Measurements from ENCODE around the gene MPEG1. TPM values are rescaled to one million over a fixed set of nuclear protein-coding genes. Genes with fewer than 3 reads are reported as not detected.

The MPEG1 gene
- total and polyA plus RNA-seq, 9 of the 15 experiments (the other 6 are each of a cell fraction or from before 2014, with no cell fraction given) = 0.07 TPM; not detected in 8

DNA sequence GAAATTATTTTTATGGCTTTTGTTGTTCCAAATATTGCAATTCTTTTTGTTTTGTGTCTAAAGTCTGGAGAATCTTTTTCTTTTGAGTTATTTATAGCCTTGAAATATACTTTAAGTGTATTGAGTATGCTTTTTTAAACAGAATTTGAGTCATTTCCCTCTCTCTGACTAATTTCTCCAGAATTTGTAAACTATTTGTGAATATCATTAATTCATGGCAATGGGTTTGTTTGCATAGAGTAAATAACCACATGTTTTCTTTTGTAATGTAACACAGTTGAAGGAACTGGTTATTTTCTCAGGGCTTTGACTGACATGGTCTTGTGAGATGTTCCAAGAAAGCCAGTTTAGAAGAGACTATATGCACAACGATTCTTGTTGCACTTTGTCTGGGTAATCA lies 30.9 kb upstream of the MPEG1 start:
- 0% methylated on average over 1 of the region's 1 CpG for WGBS (ENCODE audit: insufficient coverage, low coverage, missing lambda C conversion rate)
- BruUV-seq (replicated peaks) = no TSS peak
- POLR2A ChIA-PET = no interaction called here

DNA sequence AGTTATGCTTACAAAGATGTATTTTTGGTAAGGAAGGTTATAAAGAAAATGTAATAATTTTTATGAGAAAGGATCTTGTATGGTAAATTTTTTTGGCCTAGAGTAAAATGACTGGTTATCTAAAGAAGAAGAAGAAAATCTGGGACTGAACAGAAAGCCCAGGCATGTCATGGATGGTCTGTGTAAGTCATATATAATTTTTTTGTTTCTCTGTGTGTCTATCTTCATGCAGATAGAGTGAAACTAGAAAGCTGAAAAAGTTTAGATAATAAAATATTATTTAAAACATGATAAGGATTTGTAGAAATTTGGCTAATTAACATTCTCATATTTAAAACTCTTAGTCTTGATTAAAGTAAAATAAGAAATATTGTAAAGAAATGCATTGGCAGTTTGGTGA lies 27.6 kb upstream of the MPEG1 start:
- DNase-seq (ENCODE audit: extremely low read depth in 1 of 4, low spot score in 3 of 4) (no peak), FAIRE-seq (no peak), ATAC-seq (no peak)
- BruUV-seq (replicated peaks) = no TSS peak
- ChIA-PET CTCF (ENCODE audit: low intra/inter-chr PET ratio) (no interaction called here), POLR2A (no interaction called here)
- H2AFZ ChIP-seq (ENCODE audit: low read depth, low read length) = no peak overlapping the region
- H3K4me2 ChIP-seq (ENCODE audit: insufficient read depth, low read length) = no peak overlapping the region
- H3K9me1 ChIP-seq (ENCODE audit: control insufficient read depth, insufficient read depth, low read length) = no peaks in the 10 kb centered on the region
- no peak overlapping the region for H3K4me3 ChIP-seq
- no peaks in the 10 kb centered on the region for H3K36me3 ChIP-seq (ENCODE audit: control insufficient read depth, insufficient read depth, low read length)
- H3K27ac ChIP-seq (ENCODE audit: extremely low read depth, low read depth, low read length) = no peak overlapping the region
- intact Hi-C loops (cut with micrococcal nuclease) (no loop called here), in situ Hi-C loops (cut with MboI) (no loop called here)
- H3K4me1 ChIP-seq (replicated peaks in 1 of 2; ENCODE audit: control insufficient read depth in 2 of 2, insufficient read depth in 2 of 2, low read length in 2 of 2) = no peaks in the 10 kb centered on the region
- H3K27me3 ChIP-seq (ENCODE audit: control insufficient read depth in 2 of 2, insufficient read depth in 2 of 2, low read length in 2 of 2) = no peaks in the 10 kb centered on the region; a peak in 1 of 5 replicates
- no peak overlapping the region for H3K9ac ChIP-seq (ENCODE audit: insufficient read depth in 1 of 2, low read depth in 2 of 2, low read length in 2 of 2)
- no peaks in the 10 kb centered on the region for H3K9me3 ChIP-seq (replicated peaks; ENCODE audit: control insufficient read depth, insufficient read depth, low read depth, low read length)
- no peaks in the 10 kb centered on the region for H3K79me2 ChIP-seq (ENCODE audit: control insufficient read depth, insufficient read depth, low read length)
- H4K20me1 ChIP-seq (replicated peaks; ENCODE audit: control insufficient read depth, insufficient read depth, low read length) = no peaks in the 10 kb centered on the region
- TF ChIP-seq NONO (IDR thresholded peaks at IDR 0.05; ENCODE audit: low read depth in 2 of 2, low read length in 1 of 2) = no peak
- TF ChIP-seq, protein P1, sequence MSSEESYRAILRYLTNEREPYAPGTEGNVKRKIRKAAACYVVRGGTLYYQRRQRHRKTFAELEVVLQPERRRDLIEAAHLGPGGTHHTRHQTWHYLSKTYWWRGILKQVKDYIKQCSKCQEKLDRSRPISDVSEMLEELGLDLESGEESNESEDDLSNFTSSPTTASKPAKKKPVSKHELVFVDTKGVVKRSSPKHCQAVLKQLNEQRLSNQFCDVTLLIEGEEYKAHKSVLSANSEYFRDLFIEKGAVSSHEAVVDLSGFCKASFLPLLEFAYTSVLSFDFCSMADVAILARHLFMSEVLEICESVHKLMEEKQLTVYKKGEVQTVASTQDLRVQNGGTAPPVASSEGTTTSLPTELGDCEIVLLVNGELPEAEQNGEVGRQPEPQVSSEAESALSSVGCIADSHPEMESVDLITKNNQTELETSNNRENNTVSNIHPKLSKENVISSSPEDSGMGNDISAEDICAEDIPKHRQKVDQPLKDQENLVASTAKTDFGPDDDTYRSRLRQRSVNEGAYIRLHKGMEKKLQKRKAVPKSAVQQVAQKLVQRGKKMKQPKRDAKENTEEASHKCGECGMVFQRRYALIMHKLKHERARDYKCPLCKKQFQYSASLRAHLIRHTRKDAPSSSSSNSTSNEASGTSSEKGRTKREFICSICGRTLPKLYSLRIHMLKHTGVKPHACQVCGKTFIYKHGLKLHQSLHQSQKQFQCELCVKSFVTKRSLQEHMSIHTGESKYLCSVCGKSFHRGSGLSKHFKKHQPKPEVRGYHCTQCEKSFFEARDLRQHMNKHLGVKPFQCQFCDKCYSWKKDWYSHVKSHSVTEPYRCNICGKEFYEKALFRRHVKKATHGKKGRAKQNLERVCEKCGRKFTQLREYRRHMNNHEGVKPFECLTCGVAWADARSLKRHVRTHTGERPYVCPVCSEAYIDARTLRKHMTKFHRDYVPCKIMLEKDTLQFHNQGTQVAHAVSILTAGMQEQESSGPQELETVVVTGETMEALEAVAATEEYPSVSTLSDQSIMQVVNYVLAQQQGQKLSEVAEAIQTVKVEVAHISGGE (CRISPR knock-in tag; IDR thresholded peaks at IDR 0.05) = no peak
- TF ChIP-seq ZNF444 (CRISPR knock-in tag; IDR thresholded peaks at IDR 0.05) = no peak
- no peak for TF ChIP-seq TFAM (CRISPR knock-in tag; conservative IDR thresholded peaks at IDR 0.05)
- TF ChIP-seq FOSL1 (tag; conservative IDR thresholded peaks at IDR 0.05) = no peak
- no peak for TF ChIP-seq ZSCAN32 (CRISPR knock-in tag; IDR thresholded peaks at IDR 0.05)
- TF ChIP-seq EWSR1 (IDR thresholded peaks at IDR 0.05; ENCODE audit: borderline replicate concordance, low read depth, partially characterized antibody) = no peak
- no peak for TF ChIP-seq ZNF639 (CRISPR knock-in tag; conservative IDR thresholded peaks at IDR 0.05 in 1 of 2, IDR thresholded peaks at IDR 0.05 in 1 of 2)
- no peak for TF ChIP-seq TSC22D4 (tag; IDR thresholded peaks at IDR 0.05)
- TF ChIP-seq RHOXF2B (CRISPR knock-in tag; conservative IDR thresholded peaks at IDR 0.05) = no peak

More for the DNA sequence above, 30.9 kb upstream of the MPEG1 start:
- Histone ChIP-seq H3K9me1 (ENCODE audit: control insufficient read depth, insufficient read depth, low read length) (no peaks in the 10 kb centered on the region), H3K79me2 (ENCODE audit: control insufficient read depth, insufficient read depth, low read length) (no peaks in the 10 kb centered on the region), H2AFZ (ENCODE audit: low read depth, low read length) (no peak overlapping the region), H3K4me2 (ENCODE audit: insufficient read depth, low read length) (no peak overlapping the region), H3K27me3 (ENCODE audit: control insufficient read depth in 2 of 2, insufficient read depth in 2 of 2, low read length in 2 of 2) (no peaks in the 10 kb centered on the region; a peak in 1 of 5 replicates), H3K27ac (ENCODE audit: extremely low read depth, low read depth, low read length) (no peak overlapping the region), H3K4me1 (replicated peaks in 1 of 2; ENCODE audit: control insufficient read depth in 2 of 2, insufficient read depth in 2 of 2, low read length in 2 of 2) (no peaks in the 10 kb centered on the region), H3K9me3 (replicated peaks; ENCODE audit: control insufficient read depth, insufficient read depth, low read depth, low read length) (no peaks in the 10 kb centered on the region), H3K4me3 (no peak overlapping the region), H3K9ac (ENCODE audit: insufficient read depth in 1 of 2, low read depth in 2 of 2, low read length in 2 of 2) (no peak overlapping the region), H3K36me3 (ENCODE audit: control insufficient read depth, insufficient read depth, low read length) (no peaks in the 10 kb centered on the region), H4K20me1 (replicated peaks; ENCODE audit: control insufficient read depth, insufficient read depth, low read length) (no peaks in the 10 kb centered on the region)
- DNase-seq (ENCODE audit: extremely low read depth in 1 of 4, low spot score in 3 of 4) (no peak), FAIRE-seq (no peak), ATAC-seq (no peak)
- no peak for TF ChIP-seq COPS2 (conservative IDR thresholded peaks at IDR 0.05)
- intact Hi-C loops (cut with micrococcal nuclease) (no loop called here), in situ Hi-C loops (cut with MboI) (no loop called here)
- CTCF ChIA-PET (ENCODE audit: low intra/inter-chr PET ratio) = no interaction called here
